ENCODE results near the gene BFSP2.

BFSP2 gene

DNA sequence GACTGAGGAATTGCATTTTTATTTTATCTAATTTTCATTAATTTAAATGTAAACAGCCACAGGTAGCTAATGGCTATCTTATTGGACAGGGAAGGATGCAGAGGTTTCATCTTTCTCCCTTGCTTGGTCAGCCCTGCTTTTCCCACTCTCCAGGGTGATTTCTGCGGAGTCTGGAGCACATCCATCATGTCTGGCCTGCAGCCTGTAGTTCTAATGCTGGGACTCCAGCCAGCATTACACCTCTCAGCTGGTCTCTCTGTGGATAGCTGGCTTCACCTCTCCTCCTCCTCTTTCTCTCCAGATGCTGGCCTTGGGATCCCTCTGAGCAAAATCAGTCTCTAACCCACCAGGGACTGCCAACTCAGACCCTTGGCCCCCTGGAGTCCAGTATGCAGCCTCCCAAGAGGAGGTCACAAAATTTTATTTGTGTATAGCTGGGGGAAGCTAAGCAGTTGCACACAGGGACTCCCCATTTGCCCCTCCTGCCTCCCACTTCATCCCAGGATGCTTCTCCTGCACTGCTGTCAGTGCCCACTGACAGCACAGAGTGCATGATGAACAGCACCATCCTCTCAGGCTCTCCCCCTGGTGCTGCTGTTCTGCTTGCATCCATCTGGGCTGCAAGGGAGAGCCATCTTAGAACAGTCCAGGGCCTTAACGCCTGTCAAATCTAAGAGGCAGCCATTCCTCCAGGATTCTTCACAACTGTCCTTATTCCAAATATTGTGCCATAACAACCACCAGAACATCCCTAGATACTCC is 1.7 kb downstream of the BFSP2 start:
- TF ChIP-seq, protein P1, sequence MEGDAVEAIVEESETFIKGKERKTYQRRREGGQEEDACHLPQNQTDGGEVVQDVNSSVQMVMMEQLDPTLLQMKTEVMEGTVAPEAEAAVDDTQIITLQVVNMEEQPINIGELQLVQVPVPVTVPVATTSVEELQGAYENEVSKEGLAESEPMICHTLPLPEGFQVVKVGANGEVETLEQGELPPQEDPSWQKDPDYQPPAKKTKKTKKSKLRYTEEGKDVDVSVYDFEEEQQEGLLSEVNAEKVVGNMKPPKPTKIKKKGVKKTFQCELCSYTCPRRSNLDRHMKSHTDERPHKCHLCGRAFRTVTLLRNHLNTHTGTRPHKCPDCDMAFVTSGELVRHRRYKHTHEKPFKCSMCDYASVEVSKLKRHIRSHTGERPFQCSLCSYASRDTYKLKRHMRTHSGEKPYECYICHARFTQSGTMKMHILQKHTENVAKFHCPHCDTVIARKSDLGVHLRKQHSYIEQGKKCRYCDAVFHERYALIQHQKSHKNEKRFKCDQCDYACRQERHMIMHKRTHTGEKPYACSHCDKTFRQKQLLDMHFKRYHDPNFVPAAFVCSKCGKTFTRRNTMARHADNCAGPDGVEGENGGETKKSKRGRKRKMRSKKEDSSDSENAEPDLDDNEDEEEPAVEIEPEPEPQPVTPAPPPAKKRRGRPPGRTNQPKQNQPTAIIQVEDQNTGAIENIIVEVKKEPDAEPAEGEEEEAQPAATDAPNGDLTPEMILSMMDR (IDR thresholded peaks at IDR 0.05; ENCODE audit: low read depth, low read length) = no peak
- peak in 1 of 2 donors; percentile 42 for DNase-seq (ENCODE audit: low read depth in 2 of 2)
- H3K4me3 ChIP-seq (replicated peaks in 1 of 2; ENCODE audit: low read depth in 2 of 2, low read length in 2 of 2) = no peak overlapping the region

DNA sequence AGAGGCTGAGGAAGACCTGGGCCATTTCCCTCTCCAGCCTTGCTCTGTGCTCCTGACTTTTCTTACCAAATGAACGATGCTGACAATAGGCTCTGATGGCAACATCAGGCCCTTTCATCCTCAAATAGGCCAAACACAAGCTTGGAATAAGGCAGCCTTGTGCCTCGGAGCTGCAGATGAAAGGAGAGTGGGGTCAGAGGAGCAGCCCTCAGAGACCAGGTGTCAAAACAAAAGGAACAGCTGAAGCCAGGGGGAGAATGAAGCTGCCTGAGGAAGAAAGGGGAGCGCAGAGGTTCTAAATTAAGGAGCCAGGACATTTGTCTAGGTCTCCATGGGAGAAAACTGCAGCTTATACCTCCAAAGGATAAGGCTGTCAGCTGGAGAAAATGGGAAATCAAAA is 5.1 kb downstream of the BFSP2 start:
- TF ChIP-seq, protein P1 (IDR thresholded peaks at IDR 0.05; ENCODE audit: low read depth, low read length) = no peak
- no peak for DNase-seq (ENCODE audit: low read depth in 2 of 2)
- no peak overlapping the region for H3K4me3 ChIP-seq (replicated peaks in 1 of 2; ENCODE audit: low read depth in 2 of 2, low read length in 2 of 2)

DNA sequence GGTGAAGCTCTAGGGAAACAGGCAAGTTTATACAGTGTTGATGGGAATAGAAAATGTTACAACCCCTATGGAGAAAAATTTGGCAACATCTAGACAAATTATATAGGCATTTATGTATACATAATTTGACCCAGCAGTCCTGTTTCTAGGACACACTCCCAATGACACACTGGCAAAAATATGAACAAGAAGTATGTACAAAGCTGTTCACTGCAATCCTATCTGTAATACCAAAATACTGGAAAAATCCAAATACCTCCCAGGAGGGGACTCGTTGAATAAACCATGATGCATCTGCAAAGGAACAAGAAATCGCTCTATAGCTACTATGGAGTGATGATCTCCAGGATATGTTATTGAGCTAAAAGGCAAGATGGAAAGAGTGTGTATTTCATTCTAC is 8.5 kb downstream of the BFSP2 start:
- TF ChIP-seq, protein P1 (IDR thresholded peaks at IDR 0.05; ENCODE audit: low read depth, low read length) = no peak
- no peak overlapping the region for H3K4me3 ChIP-seq (replicated peaks in 1 of 2; ENCODE audit: low read depth in 2 of 2, low read length in 2 of 2)

DNA sequence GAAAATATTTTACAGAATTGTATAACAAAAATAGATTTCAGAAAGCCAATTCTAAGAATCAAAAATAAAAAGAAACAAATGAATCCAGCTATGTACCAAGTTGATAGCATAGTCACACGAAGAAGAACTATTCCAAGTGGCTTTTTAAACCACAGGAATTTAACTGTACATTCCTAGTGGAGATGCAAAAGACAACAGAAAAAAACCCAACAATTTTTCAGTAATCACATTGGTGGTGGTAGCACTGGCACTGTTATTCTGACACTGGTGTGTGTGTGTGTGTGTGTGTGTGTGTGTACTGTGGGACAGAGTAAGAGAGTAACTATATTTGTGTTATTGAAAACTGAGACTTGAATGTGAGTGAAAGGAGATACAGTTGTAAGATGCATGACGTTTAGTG is 9.1 kb downstream of the BFSP2 start:
- H3K4me3 ChIP-seq (replicated peaks in 1 of 2; ENCODE audit: low read depth in 2 of 2, low read length in 2 of 2) = no peak overlapping the region
- TF ChIP-seq, protein P1 (IDR thresholded peaks at IDR 0.05; ENCODE audit: low read depth, low read length) = no peak
- peak; percentile 43 to 57 for DNase-seq (ENCODE audit: low read depth in 2 of 2)

More for the DNA sequence above, 8.5 kb downstream of the BFSP2 start:
- peak in 1 of 2 donors; percentile 9 for DNase-seq (ENCODE audit: low read depth in 2 of 2)

DNA sequence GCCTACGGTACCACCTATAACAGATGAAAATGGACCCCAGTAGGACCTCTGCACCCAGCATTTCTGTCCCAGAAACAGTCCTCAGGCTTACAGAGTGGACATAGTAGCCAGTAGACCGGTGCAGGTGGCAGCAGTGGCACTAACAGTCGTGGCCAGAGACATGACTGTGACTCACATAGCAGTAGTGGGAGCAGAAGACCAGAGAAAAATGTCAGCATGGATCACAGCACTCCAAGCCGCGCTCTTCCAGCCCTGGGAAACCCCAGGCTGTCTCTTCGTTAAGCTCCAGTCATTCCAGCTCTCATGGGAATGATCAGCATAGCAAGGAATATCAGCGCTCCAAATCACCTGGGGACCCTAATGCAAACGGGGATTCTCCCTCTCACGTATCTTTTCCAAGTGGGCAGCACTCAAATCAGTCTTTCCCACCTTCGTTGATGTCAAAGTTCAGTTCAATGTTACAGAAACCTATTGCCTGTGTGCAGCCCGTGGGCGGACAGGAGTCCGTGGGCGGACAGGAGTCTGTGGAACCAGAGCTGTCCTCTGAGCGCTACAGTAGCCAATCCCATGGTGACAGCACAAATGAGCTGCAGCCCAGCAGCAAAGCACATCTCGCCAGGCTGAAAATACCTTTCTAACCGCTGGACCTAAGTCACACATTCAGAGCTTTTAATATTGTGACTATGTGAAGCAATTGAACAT is 10.5 kb downstream of the BFSP2 start:
- H3K4me3 ChIP-seq (replicated peaks in 1 of 2; ENCODE audit: low read depth in 2 of 2, low read length in 2 of 2) = no peak overlapping the region
- TF ChIP-seq, protein P1 (IDR thresholded peaks at IDR 0.05; ENCODE audit: low read depth, low read length) = no peak
- DNase-seq (ENCODE audit: low read depth in 2 of 2) = no peak

DNA sequence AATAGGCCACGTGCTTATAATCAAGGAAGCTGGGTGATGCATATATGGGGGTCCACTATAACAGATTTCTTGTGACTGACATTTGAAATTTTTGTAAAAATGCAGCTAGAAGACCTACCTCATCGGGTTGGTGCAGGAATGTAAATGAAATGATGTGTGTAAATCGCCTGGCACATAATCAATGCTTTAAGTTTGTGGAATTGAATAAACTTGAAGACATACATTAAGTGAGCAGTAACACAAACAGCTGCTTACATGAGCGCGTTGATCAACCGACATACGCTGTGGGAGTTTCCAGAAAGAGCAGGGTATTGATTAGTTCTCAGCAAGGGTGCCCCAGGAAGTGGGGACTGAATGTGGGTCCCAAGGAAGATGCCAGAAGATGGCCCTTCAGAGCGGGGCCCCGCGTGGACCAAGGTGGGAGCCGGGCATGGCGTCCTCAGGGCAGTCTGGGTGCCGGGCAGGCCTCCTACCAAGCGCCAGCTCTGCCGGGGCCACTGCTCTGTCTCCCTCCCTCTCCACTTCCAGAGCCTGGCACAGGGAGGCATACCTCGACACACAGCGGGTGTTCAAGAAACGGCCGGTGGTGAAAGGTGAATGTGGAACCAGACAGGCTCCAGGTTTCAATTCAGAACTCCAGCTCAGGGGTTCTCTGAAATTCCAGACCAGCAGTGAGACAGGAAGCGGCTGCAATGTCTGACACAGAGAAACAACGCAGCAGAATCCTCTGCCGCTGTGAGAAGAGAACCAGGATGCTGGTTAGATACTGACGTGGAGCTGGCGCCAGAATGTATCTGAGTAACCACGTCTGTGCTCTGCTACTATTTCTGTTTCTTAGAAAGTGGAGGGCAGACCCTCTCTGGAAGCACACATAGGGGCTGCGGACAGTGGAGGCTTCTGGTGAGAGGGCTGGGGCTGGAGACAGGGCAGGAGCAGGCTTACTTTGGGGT is 12.6 kb downstream of the BFSP2 start:
- H3K4me3 ChIP-seq (replicated peaks in 1 of 2; ENCODE audit: low read depth in 2 of 2, low read length in 2 of 2) = peak overlapping the region; percentile 1 to 14
- peak; percentile 61 to 73 for DNase-seq (ENCODE audit: low read depth in 2 of 2)
- TF ChIP-seq, protein P1 (IDR thresholded peaks at IDR 0.05; ENCODE audit: low read depth, low read length) = no peak
